NCI-H748 (cell line): ENCODE measurements around the gene COL4A1.

Experiments
- DNase-seq: peaks from one replicate; lab custom pipeline; 2025; ENCODE audit not compliant: unreplicated experiment; lab: John Stamatoyannopoulos, UW

Gene COL4A1

GRCh38 chr13:110206185-110206584 lies 100.8 kb downstream of the COL4A1 start:
- no peak for DNase-seq

GRCh38 chr13:110201114-110201513 lies 105.8 kb downstream of the COL4A1 start:
- no peak for DNase-seq

- DNase-seq, result no peak
These were observed 106.6 kb downstream of the COL4A1 start for GRCh38 chr13:110200276-110200870.

GRCh38 chr13:110199046-110199831 lies 107.7 kb downstream of the COL4A1 start:
- DNase-seq, result no peak

- no peak for DNase-seq
These were observed 109.5 kb downstream of the COL4A1 start for GRCh38 chr13:110197471-110197870.

GRCh38 chr13:110197026-110197425 lies 109.9 kb downstream of the COL4A1 start:
- no peak for DNase-seq

GRCh38 chr13:110195547-110196485 lies 111.1 kb downstream of the COL4A1 start:
- DNase-seq, result no peak

GRCh38 chr13:110194451-110194850 lies 112.5 kb downstream of the COL4A1 start:
- DNase-seq, result no peak

- no peak for DNase-seq
These were observed 113.5 kb downstream of the COL4A1 start for GRCh38 chr13:110193491-110193890.

GRCh38 chr13:110192472-110192871 lies 114.5 kb downstream of the COL4A1 start:
- no peak for DNase-seq

GRCh38 chr13:110187641-110188161 lies 119.3 kb downstream of the COL4A1 start:
- DNase-seq, result no peak

- DNase-seq, result no peak
These were observed 120.6 kb downstream of the COL4A1 start for GRCh38 chr13:110186231-110186855.

GRCh38 chr13:110185696-110186095 lies 121.3 kb downstream of the COL4A1 start:
- DNase-seq, result no peak

- DNase-seq, result no peak
These were observed 123.0 kb downstream of the COL4A1 start for GRCh38 chr13:110183910-110184309.

- DNase-seq, result no peak
These were observed 124.5 kb downstream of the COL4A1 start for GRCh38 chr13:110182461-110182860.

GRCh38 chr13:110182003-110182402 lies 125.0 kb downstream of the COL4A1 start:
- DNase-seq, result no peak

- DNase-seq, result no peak
These were observed 127.2 kb downstream of the COL4A1 start for GRCh38 chr13:110179857-110180147.

GRCh38 chr13:110179116-110179856 lies 127.7 kb downstream of the COL4A1 start:
- DNase-seq, result no peak

- no peak for DNase-seq
These were observed 129.2 kb downstream of the COL4A1 start for GRCh38 chr13:110177790-110178189.

- DNase-seq, result no peak
These were observed 130.5 kb downstream of the COL4A1 start for GRCh38 chr13:110176431-110176830.
